Heart left ventricle (tissue), 16 donors: ENCODE results near the gene LIG3. TPM values are rescaled to one million over a fixed set of nuclear protein-coding genes. Genes with fewer than 3 reads are reported as not detected.

Source experiments
- ATAC-seq, 4 donors: fragments of 200-7000 bp; cut with Tn5 transposase; one replicate each; pipeline ENCODE4 v1.9.1; 2020 to 2022; ENCODE audit warnings: moderate library complexity in 4 of 4, mild to moderate bottlenecking in 3 of 4, moderate number of reproducible peaks in 1 of 4
- DNase-seq, 5 donors: peaks; one replicate each; pipeline ENCODE4 v3.0.0-alpha.2; 2020
- H3K27ac ChIP-seq, 12 donors: fragments of 200-600 bp; sonication (generic) in 4 of 12; one replicate each; pipeline versions ENCODE4 v1.5.0 to v1.8.0; 2016 to 2022; ENCODE audit warnings: mild to moderate bottlenecking in 2 of 12
- H3K27me3 ChIP-seq, 9 donors: fragments of 200-600 bp; sonication (generic) in 2 of 9; one replicate each; pipeline versions ENCODE4 v1.5.1 to v1.8.0; 2016 to 2022; ENCODE audit warnings: mild to moderate bottlenecking in 3 of 9
- H3K36me3 ChIP-seq, 9 donors: fragments of 200-600 bp; sonication (generic) in 2 of 9; one replicate each; pipeline versions ENCODE4 v1.5.0 to v1.8.0; 2018 to 2022; ENCODE audit warnings: mild to moderate bottlenecking in 2 of 9
- H3K4me1 ChIP-seq, 12 donors: fragments of 200-600 bp; sonication (generic) in 4 of 12; one replicate each; pipeline versions ENCODE4 v1.5.0 to v1.8.0; 2016 to 2022; ENCODE audit warnings: mild to moderate bottlenecking in 3 of 12
- H3K4me3 ChIP-seq, 12 donors: fragments of 200-600 bp; sonication (generic) in 4 of 12; one replicate each; pipeline versions ENCODE4 v1.5.0 to v1.8.0; 2017 to 2022; ENCODE audit warnings: mild to moderate bottlenecking in 9 of 12, moderate library complexity in 4 of 12
- H3K9me3 ChIP-seq, 12 donors: fragments of 200-600 bp; sonication (generic) in 4 of 12; one replicate each; pipeline versions ENCODE4 v1.5.0 to v1.8.0; 2016 to 2022; ENCODE audit warnings: mild to moderate bottlenecking in 1 of 12
- CTCF ChIP-seq, 12 donors: fragments of 200-600 bp; sonication (generic) in 4 of 12; IDR thresholded peaks; one replicate each; pipeline versions ENCODE4 v1.5.0 to v1.8.0; 2018 to 2022; ENCODE audit warnings: antibody characterized with exemption in 12 of 12, mild to moderate bottlenecking in 5 of 12
- POLR2A ChIP-seq, 2 donors: fragments of 450-650 bp; IDR thresholded peaks; one replicate each; pipeline ENCODE4 v1.6.1; 2017; ENCODE audit warnings: antibody characterized with exemption in 2 of 2, mild to moderate bottlenecking in 2 of 2, moderate library complexity in 2 of 2
- WGBS, 4 donors: extraction: QIAGEN DNeasy Blood & Tissue Kit in 2 of 4; methylation state at CpG; one replicate each; pipeline versions ENCODE4 v1.1.5 to v1.1.7; 2013 to 2018; 5-methylcytosine and 5-hydroxymethylcytosine counted together
- intact Hi-C, 10 donors: fragments of 100-400 bp; cut with DNase I; formaldehyde crosslinking; loops; one replicate each; pipeline versions ENCODE4 v1.11.1 to v1.14.2; 2022
- polyA plus RNA-seq, 2 donors: library from polyadenylated mRNA; stranded (reverse); fragments of 200-250 nt; gene quantifications; one replicate each; pipeline ENCODE4 v1.2.3, GENCODE V29; 2013
- total RNA-seq, 9 donors: library from RNA; depleted of rRNA in 2 of 9; stranded (reverse); fragments of >200 nt in 2 of 9; fragmentation: NEBNext Ultra II Directional in 3 of 9; extraction: Animal tissue kit (Norgen Biotek cat#: 25700) in 3 of 9; gene quantifications; one replicate each; pipeline versions ENCODE4 v1.1.0 to v1.2.4, GENCODE V29; 2016 to 2023
- donor health status: ischemic (EF 13 %, LVEDD 7.1; RV severe dilation, severe dysfunction).
- donor health status: healthy with polysubstance abuse.
- donor health status: DM: no; HTN: yes; CAD: no.
- donor health status: DM: no; HTN: no; CAD: no.
- donor health status: ischemic (EF 25% LVEDD 6.9; RV normal size, moderate dysfunction).
- donor health status: ischemic (EF 25% LVEDD 5.7; RV mildly dilated, moderate dysfunction).
- donor health status: healthy.
- donor health status: DM: yes; HTN: yes; CAD: no.
- donor health status: ischemic (EF 35%, LVEDD 5.7; RV mildly dilated, moderate dysfunction).
- donor health status: nonischemic (EF 11% LVEDD 7.7; RV severe dilation, severe dysfunction).
- donor health status: DM: yes; HTN: yes; CAD: no.
- donor health status: PGD.
- donor health status: ischemic (EF 29% LVEDD 5.4; RV normal size, mild dysfunction).
- donor health status: nonischemic (EF 23%, LVEDD 6.1; RV moderate dilation, normal function).

The LIG3 gene
- total and polyA plus RNA-seq, 11 donors: 4.0 to 27.0 (median 20.2) TPM

- H3K36me3 ChIP-seq: peaks cover 0 to 91% (median 78%) of the 10 kb centered on the region in 9 donors
- no peak overlapping the region for H3K27ac ChIP-seq
- H3K9me3 ChIP-seq: no peaks in the 10 kb centered on the region
- H3K4me1 ChIP-seq: peaks cover 0 to 14% (median 0%) of the 10 kb centered on the region in 12 donors
- ATAC-seq (no peak), DNase-seq (no peak)
- TF ChIP-seq CTCF (IDR thresholded peaks at IDR 0.05) (no peak), POLR2A (IDR thresholded peaks at IDR 0.05) (no peak)
- WGBS, 4 donors: 78 to 86% (median 84%) methylated on average over 2 of the region's 2 CpGs
- intact Hi-C loops: loop anchor here in 3 of 10 donors (10.0 kb wide), 3 partner anchors 96 to 586 kb away; partner anchors contain the start of gene PEX12 (in 2 of the 3)
- no peaks in the 10 kb centered on the region for H3K27me3 ChIP-seq
- no peak overlapping the region for H3K4me3 ChIP-seq
These were observed 8.3 kb downstream of the LIG3 start for GRCh38 chr17:34988644-34989043.

- H3K27ac ChIP-seq: no peak overlapping the region
- no peak for DNase-seq
- no peaks in the 10 kb centered on the region for H3K27me3 ChIP-seq
- H3K4me3 ChIP-seq: no peak overlapping the region
- TF ChIP-seq CTCF (IDR thresholded peaks at IDR 0.05): no peak
- no peak for TF ChIP-seq POLR2A (IDR thresholded peaks at IDR 0.05)
- no peak for ATAC-seq
- H3K9me3 ChIP-seq: no peaks in the 10 kb centered on the region
- intact Hi-C loops: loop anchor here in 3 of 10 donors (10.0 kb wide), 3 partner anchors 95 to 585 kb away; partner anchors contain the start of gene PEX12 (in 2 of the 3)
- 89 to 95% (median 91%) methylated on average over 10 of the region's 10 CpGs for WGBS, 4 donors
- peaks cover 0 to 10% (median 0%) of the 10 kb centered on the region in 12 donors for H3K4me1 ChIP-seq
- H3K36me3 ChIP-seq: peaks cover 0 to 92% (median 78%) of the 10 kb centered on the region in 9 donors
These were observed 9.2 kb downstream of the LIG3 start for GRCh38 chr17:34989473-34989872.

GRCh38 chr17:34990921-34991365 is 10.6 kb downstream of the LIG3 start:
- Histone ChIP-seq H3K27ac (peak overlapping the region in 1 of 12 donors; percentile 41), H3K36me3 (peaks cover 0 to 98% (median 85%) of the 10 kb centered on the region in 9 donors), H3K27me3 (no peaks in the 10 kb centered on the region), H3K9me3 (no peaks in the 10 kb centered on the region), H3K4me1 (peaks cover 0 to 10% (median 0%) of the 10 kb centered on the region in 12 donors), H3K4me3 (no peak overlapping the region)
- intact Hi-C loops: loop anchor here in 2 of 10 donors (10.0 kb wide), 2 partner anchors 54 to 74 kb away; partner anchors contain the start of gene RFFL (in 1 of the 2)
- DNase-seq: no peak
- TF ChIP-seq CTCF (IDR thresholded peaks at IDR 0.05): no peak
- TF ChIP-seq POLR2A (IDR thresholded peaks at IDR 0.05): no peak
- 46 to 62% (median 57%) methylated on average over 6 of the region's 6 CpGs for WGBS, 4 donors
- ATAC-seq: peak in 1 of 4 donors; percentile 48

GRCh38 chr17:34991606-34992005 is 11.3 kb downstream of the LIG3 start:
- H3K4me3 ChIP-seq: no peak overlapping the region
- H3K36me3 ChIP-seq: peaks cover 0 to 98% (median 86%) of the 10 kb centered on the region in 9 donors
- TF ChIP-seq POLR2A (IDR thresholded peaks at IDR 0.05): no peak
- TF ChIP-seq CTCF (IDR thresholded peaks at IDR 0.05): no peak
- 84 to 94% (median 89%) methylated on average over 3 of the region's 3 CpGs for WGBS, 4 donors
- intact Hi-C loops: loop anchor here in 2 of 10 donors (10.0 kb wide), 2 partner anchors 53 to 73 kb away; partner anchors contain the start of gene RFFL (in 1 of the 2)
- peaks cover 0 to 10% (median 0%) of the 10 kb centered on the region in 12 donors for H3K4me1 ChIP-seq
- DNase-seq: no peak
- ATAC-seq: no peak
- H3K9me3 ChIP-seq: no peaks in the 10 kb centered on the region
- peak overlapping the region in 1 of 12 donors; percentile 41 for H3K27ac ChIP-seq
- H3K27me3 ChIP-seq: no peaks in the 10 kb centered on the region
